Endothelial cell (in vitro differentiated cells): Measurements from ENCODE around the gene NTM. TPM values are rescaled to one million over a fixed set of nuclear protein-coding genes. Genes with fewer than 3 reads are reported as not detected.

Experiments used
- DNase-seq: peaks from one replicate; pipeline ENCODE4 v3.0.0; 2021; ENCODE audit warnings: low spot score
- H3K27ac Mint-ChIP-seq: one replicate; pipeline ENCODE4 v1.8.0; 2021; ENCODE audit warnings: mixed read lengths, inconsistent platforms; ENCODE audit not compliant: unreplicated experiment
- H3K27me3 Mint-ChIP-seq: one replicate; pipeline ENCODE4 v1.8.0; 2021; ENCODE audit warnings: mild to moderate bottlenecking, moderate library complexity, mixed read lengths, inconsistent platforms; ENCODE audit not compliant: unreplicated experiment
- H3K36me3 Mint-ChIP-seq: one replicate; pipeline ENCODE4 v1.8.0; 2021; ENCODE audit warnings: mild to moderate bottlenecking, low read depth, mixed read lengths, inconsistent platforms; ENCODE audit not compliant: unreplicated experiment
- H3K4me1 Mint-ChIP-seq: one replicate; pipeline ENCODE4 v1.8.0; 2021; ENCODE audit warnings: mild to moderate bottlenecking, mixed read lengths, inconsistent platforms; ENCODE audit not compliant: unreplicated experiment
- H3K4me3 Mint-ChIP-seq: one replicate; pipeline ENCODE4 v1.8.0; 2021; ENCODE audit warnings: mild to moderate bottlenecking, mixed read lengths, inconsistent platforms; ENCODE audit not compliant: unreplicated experiment
- H3K9me3 Mint-ChIP-seq: one replicate; pipeline ENCODE4 v1.8.0; 2021; ENCODE audit warnings: mixed read lengths, inconsistent platforms; ENCODE audit not compliant: unreplicated experiment
- long read RNA-seq: library from polyadenylated mRNA; unstranded; transcript quantifications from one replicate; pipeline ENCODE4 v2.0.0, GENCODE V29; 2020; ENCODE audit not compliant: unreplicated experiment
- total RNA-seq: library from RNA; stranded (reverse); fragmentation: NEBNext Ultra II Directional; extraction: Animal tissue kit (Norgen Biotek cat#: 25700); gene quantifications from one replicate; pipeline ENCODE4 v1.2.1, GENCODE V29; 2021; ENCODE audit not compliant: unreplicated experiment
- TF ChIP-seq, protein P1 (sequence below): fragments of 200-600 bp; sonication (generic); IDR thresholded peaks from one replicate; pipeline ENCODE4 v1.5.0; 2021; ENCODE audit warnings: antibody characterized with exemption; ENCODE audit not compliant: unreplicated experiment

The NTM gene
- 3.6 TPM for total RNA-seq
- long read RNA-seq, partial matches to known transcripts: 0 of 1 reads
- long read RNA-seq, other reads (novel, unspliced or antisense): 1 of 1 reads

DNA sequence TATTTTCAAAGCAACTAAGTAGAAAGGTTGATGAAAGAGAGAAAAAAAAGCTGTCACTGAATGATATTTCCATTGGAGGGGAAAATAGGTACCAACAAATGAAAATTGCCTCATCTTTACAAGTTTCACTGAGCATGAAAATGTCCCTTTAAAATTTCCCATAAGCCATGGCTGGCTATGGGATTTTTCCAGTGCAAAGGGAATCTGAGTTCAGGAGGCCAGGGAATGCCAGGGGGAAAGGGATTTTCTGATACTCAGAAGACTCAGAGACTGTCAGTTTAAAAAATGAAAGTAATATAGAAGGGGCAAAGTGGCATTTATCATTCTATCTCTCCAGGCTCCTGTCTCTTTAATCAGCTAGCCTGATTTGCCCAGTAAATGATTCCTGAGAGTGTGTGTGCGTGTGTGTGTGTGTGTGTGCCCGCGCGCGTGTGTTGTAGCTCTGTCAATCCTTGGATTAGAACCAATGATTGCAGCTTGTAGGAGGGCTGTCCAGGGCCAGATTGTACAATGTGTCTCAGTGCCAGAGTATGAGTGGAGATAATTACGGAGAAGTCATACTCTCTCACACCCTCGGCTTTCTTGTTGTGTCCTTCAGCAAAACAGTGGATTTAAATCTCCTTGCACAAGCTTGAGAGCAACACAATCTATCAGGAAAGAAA is at the start of gene NTM:
Gene NTM (plus strand): TSS at position 526 of the 662 bp plus-strand sequence.
- Mint-ChIP-seq H3K27ac (no peak within 1 kb of the TSS), H3K4me3 (no peak within 1 kb of the TSS), H3K9me3 (no peaks in the 10 kb centered on the region), H3K4me1 (peaks cover 4% of the 10 kb centered on the region), H3K36me3 (no peaks in the 10 kb centered on the region), H3K27me3 (no peaks in the 10 kb centered on the region)
- TF ChIP-seq, protein P1, sequence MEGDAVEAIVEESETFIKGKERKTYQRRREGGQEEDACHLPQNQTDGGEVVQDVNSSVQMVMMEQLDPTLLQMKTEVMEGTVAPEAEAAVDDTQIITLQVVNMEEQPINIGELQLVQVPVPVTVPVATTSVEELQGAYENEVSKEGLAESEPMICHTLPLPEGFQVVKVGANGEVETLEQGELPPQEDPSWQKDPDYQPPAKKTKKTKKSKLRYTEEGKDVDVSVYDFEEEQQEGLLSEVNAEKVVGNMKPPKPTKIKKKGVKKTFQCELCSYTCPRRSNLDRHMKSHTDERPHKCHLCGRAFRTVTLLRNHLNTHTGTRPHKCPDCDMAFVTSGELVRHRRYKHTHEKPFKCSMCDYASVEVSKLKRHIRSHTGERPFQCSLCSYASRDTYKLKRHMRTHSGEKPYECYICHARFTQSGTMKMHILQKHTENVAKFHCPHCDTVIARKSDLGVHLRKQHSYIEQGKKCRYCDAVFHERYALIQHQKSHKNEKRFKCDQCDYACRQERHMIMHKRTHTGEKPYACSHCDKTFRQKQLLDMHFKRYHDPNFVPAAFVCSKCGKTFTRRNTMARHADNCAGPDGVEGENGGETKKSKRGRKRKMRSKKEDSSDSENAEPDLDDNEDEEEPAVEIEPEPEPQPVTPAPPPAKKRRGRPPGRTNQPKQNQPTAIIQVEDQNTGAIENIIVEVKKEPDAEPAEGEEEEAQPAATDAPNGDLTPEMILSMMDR: no peak
- no peak for DNase-seq

DNA sequence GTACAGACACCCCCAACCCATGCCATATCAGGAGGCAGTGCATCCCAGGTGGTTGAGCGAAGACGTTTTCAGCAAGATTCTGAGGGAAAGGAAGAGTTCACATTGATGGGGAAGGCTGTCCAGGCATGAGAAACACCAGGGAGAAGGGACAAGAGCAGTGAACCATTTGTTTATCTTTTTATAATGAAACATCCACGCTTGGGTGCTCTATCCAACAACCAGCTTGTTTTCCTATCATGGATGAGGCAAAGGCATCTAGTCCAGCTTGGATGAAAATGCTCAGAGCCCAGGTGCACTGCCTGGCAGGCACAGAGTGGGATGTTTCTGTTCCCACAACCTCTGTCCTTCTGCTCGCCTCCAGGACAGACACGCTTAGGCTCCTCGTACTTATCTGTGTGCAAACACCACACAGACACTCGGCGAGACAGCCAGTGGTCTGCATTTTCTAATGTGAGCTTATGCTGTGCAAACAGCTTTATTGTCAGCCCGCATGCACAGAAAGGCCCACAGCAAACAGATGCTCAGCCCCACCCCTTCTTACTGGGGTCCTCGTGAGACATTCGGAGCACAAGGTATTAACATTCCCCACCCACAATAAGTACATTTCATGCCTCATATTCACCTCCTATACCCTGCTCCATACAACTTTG is 45.4 kb upstream of the NTM start:
- no peaks in the 10 kb centered on the region for H3K4me1 Mint-ChIP-seq
- H3K27me3 Mint-ChIP-seq: peaks cover 1% of the 10 kb centered on the region
- no peak for DNase-seq
- H3K36me3 Mint-ChIP-seq: no peaks in the 10 kb centered on the region
- TF ChIP-seq, protein P1: no peak
- H3K4me3 Mint-ChIP-seq: no peak overlapping the region
- no peaks in the 10 kb centered on the region for H3K9me3 Mint-ChIP-seq
- no peak overlapping the region for H3K27ac Mint-ChIP-seq

DNA sequence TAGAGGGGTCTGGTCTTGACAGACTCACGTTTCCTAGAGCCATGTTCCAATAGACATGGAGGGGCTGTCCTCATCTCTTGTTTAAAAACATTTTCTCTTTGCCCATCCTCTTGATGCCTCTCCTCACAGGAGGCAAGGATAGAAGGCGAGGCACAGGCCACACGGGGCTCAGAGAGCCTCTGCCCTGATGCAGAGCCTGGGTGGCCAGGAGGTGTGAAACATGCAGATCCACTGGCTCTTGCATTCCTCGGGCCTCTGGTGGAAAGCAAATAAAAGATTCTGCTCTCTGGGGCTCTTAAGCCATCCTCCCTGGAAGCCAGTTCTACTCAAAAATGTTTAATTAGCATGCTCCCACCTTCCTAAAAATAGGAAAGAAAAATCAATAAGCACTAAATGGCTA is 43.6 kb upstream of the NTM start:
- DNase-seq: no peak
- Mint-ChIP-seq H3K9me3 (no peaks in the 10 kb centered on the region), H3K4me1 (no peaks in the 10 kb centered on the region), H3K27ac (no peak overlapping the region), H3K4me3 (no peak overlapping the region), H3K36me3 (no peaks in the 10 kb centered on the region), H3K27me3 (peaks cover 1% of the 10 kb centered on the region)
- TF ChIP-seq, protein P1: no peak

DNA sequence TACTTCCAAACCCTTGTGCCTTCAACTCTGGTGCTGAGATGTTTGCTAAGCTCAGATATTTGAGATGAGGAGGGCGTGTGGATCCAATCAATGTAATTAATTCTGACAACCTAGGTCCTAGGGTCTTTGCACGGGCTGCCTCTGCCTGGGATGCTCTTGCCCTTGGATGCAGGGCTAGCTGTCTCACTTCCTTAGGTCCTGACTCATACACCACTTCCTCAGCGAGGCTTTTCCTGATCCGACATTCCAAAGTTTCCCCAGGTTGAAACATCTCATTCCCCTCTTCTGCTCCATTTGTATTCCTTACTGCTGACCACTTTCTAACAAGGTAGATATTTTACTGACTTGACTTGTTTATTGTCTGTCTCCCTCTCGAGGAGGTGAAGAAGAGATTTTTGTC is 43.0 kb upstream of the NTM start:
- Mint-ChIP-seq H3K4me3 (no peak overlapping the region), H3K9me3 (no peaks in the 10 kb centered on the region), H3K36me3 (no peaks in the 10 kb centered on the region), H3K27ac (no peak overlapping the region), H3K4me1 (no peaks in the 10 kb centered on the region), H3K27me3 (peaks cover 1% of the 10 kb centered on the region)
- TF ChIP-seq, protein P1: no peak
- no peak for DNase-seq

DNA sequence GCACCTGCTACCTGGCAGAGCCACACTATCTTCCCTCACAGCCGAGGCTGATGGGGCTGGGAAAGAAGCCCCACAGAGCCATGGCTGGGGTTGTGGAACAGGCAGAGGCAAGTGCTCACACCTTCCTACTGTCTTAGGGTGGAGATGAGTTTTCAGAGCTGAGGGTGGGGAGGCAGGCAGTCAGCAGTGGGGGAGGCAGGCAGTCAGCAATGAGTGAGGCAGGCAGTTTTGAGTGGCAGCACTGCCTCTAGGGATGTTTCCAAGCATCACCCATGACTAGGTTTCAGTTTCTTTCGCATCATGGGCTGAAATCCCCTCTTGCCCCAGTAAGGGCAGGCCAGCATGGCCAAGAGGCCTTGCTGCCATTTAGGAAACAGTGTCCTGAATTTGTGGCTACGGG is 41.6 kb upstream of the NTM start:
- Mint-ChIP-seq H3K27ac (no peak overlapping the region), H3K27me3 (peaks cover 1% of the 10 kb centered on the region), H3K36me3 (no peaks in the 10 kb centered on the region), H3K4me1 (no peaks in the 10 kb centered on the region), H3K4me3 (no peak overlapping the region), H3K9me3 (no peaks in the 10 kb centered on the region)
- TF ChIP-seq, protein P1: no peak
- DNase-seq: no peak
